Suprapubic skin (tissue), 3 donors: ENCODE measurements around the gene COQ8A.

Experiments used
- POLR2A ChIP-seq, 2 donors: fragments of 450-650 bp; IDR thresholded peaks; one replicate each; pipeline ENCODE4 v1.6.1; 2017; ENCODE audit warnings: antibody characterized with exemption in 2 of 2, mild to moderate bottlenecking in 2 of 2, moderate library complexity in 2 of 2
- TF ChIP-seq, protein P1 (sequence below), 2 donors: fragments of 200-600 bp in 1 of 2; fragments of 450-650 bp in 1 of 2; sonication (generic) in 1 of 2; IDR thresholded peaks; one replicate each; pipeline ENCODE4 v1.5.1; 2016 to 2019; ENCODE audit warnings: antibody characterized with exemption in 2 of 2, mild to moderate bottlenecking in 1 of 2, moderate library complexity in 1 of 2

DNA sequence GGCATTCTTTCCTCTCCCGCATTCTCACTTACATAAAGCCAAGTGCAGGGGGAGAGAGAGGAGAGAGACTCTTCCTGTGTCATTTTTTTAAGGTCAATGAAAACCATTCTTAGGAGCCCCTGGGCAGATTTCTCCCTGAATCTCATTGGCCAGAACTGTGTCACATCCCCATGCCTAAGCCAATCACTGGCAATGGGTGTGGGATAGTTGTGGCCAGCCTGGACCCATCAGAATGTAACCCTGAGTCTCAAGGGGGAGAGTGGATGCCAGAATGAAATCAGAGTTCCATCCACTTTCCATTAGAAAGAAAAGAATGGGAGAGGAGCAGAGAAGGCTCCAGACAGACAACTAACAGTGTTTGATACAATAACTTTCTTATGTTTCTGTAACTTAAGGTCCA lies 31.2 kb upstream of the COQ8A start:
- TF ChIP-seq, protein P1, sequence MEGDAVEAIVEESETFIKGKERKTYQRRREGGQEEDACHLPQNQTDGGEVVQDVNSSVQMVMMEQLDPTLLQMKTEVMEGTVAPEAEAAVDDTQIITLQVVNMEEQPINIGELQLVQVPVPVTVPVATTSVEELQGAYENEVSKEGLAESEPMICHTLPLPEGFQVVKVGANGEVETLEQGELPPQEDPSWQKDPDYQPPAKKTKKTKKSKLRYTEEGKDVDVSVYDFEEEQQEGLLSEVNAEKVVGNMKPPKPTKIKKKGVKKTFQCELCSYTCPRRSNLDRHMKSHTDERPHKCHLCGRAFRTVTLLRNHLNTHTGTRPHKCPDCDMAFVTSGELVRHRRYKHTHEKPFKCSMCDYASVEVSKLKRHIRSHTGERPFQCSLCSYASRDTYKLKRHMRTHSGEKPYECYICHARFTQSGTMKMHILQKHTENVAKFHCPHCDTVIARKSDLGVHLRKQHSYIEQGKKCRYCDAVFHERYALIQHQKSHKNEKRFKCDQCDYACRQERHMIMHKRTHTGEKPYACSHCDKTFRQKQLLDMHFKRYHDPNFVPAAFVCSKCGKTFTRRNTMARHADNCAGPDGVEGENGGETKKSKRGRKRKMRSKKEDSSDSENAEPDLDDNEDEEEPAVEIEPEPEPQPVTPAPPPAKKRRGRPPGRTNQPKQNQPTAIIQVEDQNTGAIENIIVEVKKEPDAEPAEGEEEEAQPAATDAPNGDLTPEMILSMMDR (IDR thresholded peaks at IDR 0.05) = no peak
- no peak for TF ChIP-seq POLR2A (IDR thresholded peaks at IDR 0.05)
